Muscle of leg (tissue), 11 donors: ENCODE results near the gene SHISA4. TPM values are rescaled to one million over a fixed set of nuclear protein-coding genes. Genes with fewer than 3 reads are reported as not detected.
"Not testable (repeated sequence)": the region's sequence is repeated elsewhere in the genome, so short reads cannot be mapped to it uniquely, and the experiment has no call there.

ENCODE experiments used
- DNase-seq: peaks from one replicate; pipeline ENCODE4 v3.0.0; 2013
- H3K27ac ChIP-seq: one replicate; pipeline ENCODE4 v1.5.1; 2013; ENCODE audit warnings: mild to moderate bottlenecking, low read length, control low read depth
- H3K27me3 ChIP-seq: one replicate; pipeline ENCODE4 v1.6.1; 2013; ENCODE audit warnings: low read length; ENCODE audit not compliant: control insufficient read depth, insufficient read depth
- H3K36me3 ChIP-seq: one replicate; pipeline ENCODE4 v1.6.1; 2013; ENCODE audit warnings: low read length; ENCODE audit not compliant: control insufficient read depth, insufficient read depth
- H3K4me1 ChIP-seq: one replicate; pipeline ENCODE4 v1.6.1; 2013; ENCODE audit warnings: low read length; ENCODE audit not compliant: control insufficient read depth, insufficient read depth
- H3K4me3 ChIP-seq: one replicate; pipeline ENCODE4 v1.5.1; 2013; ENCODE audit warnings: low read length, control low read depth
- H3K9me3 ChIP-seq: replicated peaks from 2 replicates; pipeline ENCODE4 v1.6.1; 2013; ENCODE audit warnings: low read depth, low read length; ENCODE audit not compliant: control insufficient read depth
- WGBS: methylation state at CpG from one replicate; pipeline ENCODE4 v1.1.5; 2013; ENCODE audit warnings: missing lambda C conversion rate; ENCODE audit not compliant: insufficient coverage; 5-methylcytosine and 5-hydroxymethylcytosine counted together
- polyA plus RNA-seq, 8 donors: library from polyadenylated mRNA; unstranded; fragments of 120-200 nt; gene quantifications; one replicate each; pipeline versions ENCODE4 v1.2.1 to v1.2.3, GENCODE V29; 2013; ENCODE audit warnings: inconsistent platforms in 1 of 8, low replicate concordance in 1 of 8; ENCODE audit not compliant: insufficient read length in 8 of 8, insufficient read depth in 1 of 8
- total RNA-seq: library from RNA; stranded (reverse); fragments of 120-200 nt; gene quantifications from one replicate; pipeline ENCODE4 v1.2.4, GENCODE V29; 2013

Gene SHISA4
- total and polyA plus RNA-seq, 9 donors = 41.5 to 91.9 (median 71.6) TPM

DNA sequence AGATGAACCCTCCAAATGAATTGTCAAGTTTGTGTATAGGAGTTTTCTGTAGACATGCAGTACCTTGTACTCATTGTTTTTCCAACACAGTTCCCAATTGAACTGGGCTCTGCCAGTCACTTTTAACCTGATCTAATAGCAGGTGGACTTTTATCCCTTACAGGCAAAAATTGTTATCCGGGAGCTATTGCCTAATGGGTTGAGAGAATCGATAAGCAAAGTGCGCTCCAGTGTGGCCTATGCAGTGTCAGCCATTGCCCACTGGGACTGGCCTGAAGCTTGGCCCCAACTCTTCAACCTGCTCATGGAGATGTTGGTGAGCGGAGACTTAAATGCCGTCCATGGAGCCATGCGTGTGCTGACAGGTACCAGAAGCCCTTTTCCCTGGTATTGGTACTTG, 40.5 kb upstream of the SHISA4 start:
- H3K27ac ChIP-seq = no peak overlapping the region
- WGBS = 93% methylated on average over 2 of the region's 6 CpGs
- H3K9me3 ChIP-seq = no peaks in the 10 kb centered on the region
- no peaks in the 10 kb centered on the region for H3K4me1 ChIP-seq
- H3K36me3 ChIP-seq = peaks cover 36% of the 10 kb centered on the region
- no peak for DNase-seq
- H3K27me3 ChIP-seq = no peaks in the 10 kb centered on the region
- no peak overlapping the region for H3K4me3 ChIP-seq

DNA sequence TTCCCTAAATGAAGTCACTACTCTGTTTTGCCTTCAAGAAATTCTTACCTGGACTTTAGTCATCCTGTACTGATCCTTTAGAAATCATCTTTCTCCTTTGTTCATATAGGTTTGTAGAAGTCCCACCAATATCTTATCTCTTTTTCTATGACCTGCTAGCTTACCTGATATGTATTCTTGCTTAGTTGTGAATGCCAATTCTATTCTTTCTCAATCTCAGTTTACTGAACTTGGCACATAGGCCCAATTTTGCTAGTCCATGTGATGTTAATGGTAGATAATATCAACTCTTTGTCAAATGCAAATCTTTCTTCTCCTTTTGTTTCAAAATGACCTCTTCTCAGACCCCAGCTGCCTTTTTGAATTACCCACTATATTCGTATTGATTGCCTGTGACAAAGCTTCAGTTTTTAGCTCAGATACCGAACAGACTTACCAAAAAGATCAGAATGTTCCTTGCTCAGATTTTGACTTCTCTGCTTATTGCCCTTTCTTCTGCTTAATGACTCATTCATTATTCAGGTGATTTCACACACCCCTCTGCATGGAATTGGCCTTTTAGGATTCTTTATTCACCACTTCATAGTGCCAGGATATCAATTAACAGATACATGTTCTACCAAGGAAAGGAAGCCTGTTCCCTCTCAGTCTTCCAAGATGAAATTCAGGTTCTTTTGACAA, 39.2 kb upstream of the SHISA4 start:
- Histone ChIP-seq H3K4me3 (no peak overlapping the region), H3K27me3 (no peaks in the 10 kb centered on the region), H3K9me3 (no peaks in the 10 kb centered on the region), H3K36me3 (peaks cover 48% of the 10 kb centered on the region), H3K4me1 (no peaks in the 10 kb centered on the region), H3K27ac (peak overlapping the region; percentile 72)
- 75% methylated on average over 2 of the region's 2 CpGs for WGBS
- DNase-seq = no peak

DNA sequence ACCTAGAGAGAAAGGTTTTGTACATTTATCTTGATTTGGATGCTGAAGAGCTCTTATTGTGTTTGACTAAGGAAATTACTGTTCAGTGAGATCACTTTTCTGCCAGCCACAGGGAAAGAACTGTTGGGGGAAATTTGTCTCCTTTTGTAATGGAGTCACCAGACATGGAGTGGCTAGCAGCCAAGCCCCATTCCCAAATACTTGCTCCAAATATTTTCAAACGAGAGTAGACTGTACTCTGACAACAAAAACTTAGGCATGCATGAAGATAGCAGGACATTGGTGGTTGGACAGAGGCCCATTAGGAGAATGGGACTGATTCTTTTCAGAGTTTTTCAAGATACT, 38.7 kb upstream of the SHISA4 start:
- no CpG with 5 or more reads among the region's 1 CpG for WGBS

DNA sequence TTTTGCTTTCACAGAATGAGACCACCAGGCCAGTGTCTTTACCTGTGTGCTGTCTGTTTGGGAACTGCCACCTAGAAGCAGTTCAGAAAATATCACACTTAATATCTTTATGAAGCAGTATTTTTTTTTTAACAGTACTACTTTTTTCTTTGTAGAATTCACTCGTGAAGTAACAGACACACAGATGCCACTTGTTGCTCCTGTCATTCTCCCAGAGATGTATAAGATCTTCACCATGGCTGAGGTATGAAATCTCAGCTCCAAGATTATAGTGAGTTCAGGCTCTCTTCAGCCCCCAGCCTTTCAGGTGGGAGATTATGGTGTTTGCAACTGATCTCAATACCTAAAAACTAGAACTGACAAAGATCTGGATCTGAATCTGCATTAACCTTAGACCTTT, 36.7 kb upstream of the SHISA4 start:
- peaks cover 63% of the 10 kb centered on the region for H3K36me3 ChIP-seq
- H3K4me1 ChIP-seq = no peaks in the 10 kb centered on the region
- H3K4me3 ChIP-seq = no peak overlapping the region
- no peak for DNase-seq
- H3K27ac ChIP-seq = no peak overlapping the region
- no peaks in the 10 kb centered on the region for H3K9me3 ChIP-seq
- WGBS = no CpG with 5 or more reads among the region's 1 CpG
- H3K27me3 ChIP-seq = no peaks in the 10 kb centered on the region

More for the DNA sequence above, 38.7 kb upstream of the SHISA4 start:
- Histone ChIP-seq H3K27me3 (no peaks in the 10 kb centered on the region), H3K9me3 (no peaks in the 10 kb centered on the region), H3K27ac (peak overlapping the region; percentile 72), H3K36me3 (peaks cover 51% of the 10 kb centered on the region), H3K4me3 (no peak overlapping the region), H3K4me1 (no peaks in the 10 kb centered on the region)
- DNase-seq = peak; percentile 72

DNA sequence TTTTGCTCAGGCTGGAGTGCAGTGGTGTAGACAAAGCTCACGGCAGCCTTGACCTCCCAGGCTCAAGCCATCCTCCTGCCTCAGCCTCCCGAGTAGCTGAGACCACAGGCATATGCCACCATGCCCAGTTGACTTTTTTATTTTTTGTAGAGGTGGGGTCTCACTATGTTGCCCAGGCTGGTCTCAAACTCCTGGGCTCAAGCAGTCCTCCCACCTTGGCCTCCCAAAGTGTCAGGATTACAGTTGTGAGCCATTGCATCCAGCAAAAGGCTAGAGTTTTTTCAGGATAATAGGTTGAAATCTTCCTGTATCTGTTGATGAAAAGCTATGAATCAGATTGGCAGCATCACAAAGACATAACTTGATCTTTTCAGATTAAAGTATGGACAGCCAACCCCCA, 32.0 kb upstream of the SHISA4 start:
- H3K4me1 ChIP-seq, H3K27ac ChIP-seq, H3K9me3 ChIP-seq, H3K27me3 ChIP-seq, H3K4me3 ChIP-seq, DNase-seq: not testable (repeated sequence)
- peaks cover 73% of the 10 kb centered on the region for H3K36me3 ChIP-seq
- no CpG with 5 or more reads among the region's 2 CpGs for WGBS

DNA sequence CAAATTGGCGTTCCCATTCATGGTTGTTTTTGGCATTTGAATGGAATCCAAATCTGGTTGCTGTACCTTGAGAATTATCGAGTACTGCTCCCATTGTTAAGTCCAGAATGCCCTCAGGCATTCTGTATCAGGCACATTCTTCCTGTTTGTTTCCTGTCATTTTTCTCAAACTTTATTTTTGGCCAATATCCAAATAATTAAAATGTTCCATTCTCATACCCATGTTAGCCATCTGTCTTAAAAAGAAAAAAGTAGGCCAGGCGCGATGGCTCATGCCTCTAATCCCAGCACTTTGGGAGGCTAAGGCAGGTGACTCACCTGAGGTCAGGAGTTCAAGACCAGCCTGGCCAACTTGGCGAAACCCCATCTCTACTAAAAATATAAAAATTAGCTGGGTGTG, 29.3 kb upstream of the SHISA4 start:
- peaks cover 59% of the 10 kb centered on the region for H3K36me3 ChIP-seq
- no peaks in the 10 kb centered on the region for H3K27me3 ChIP-seq
- H3K27ac ChIP-seq = no peak overlapping the region
- WGBS = 90% methylated on average over 2 of the region's 5 CpGs
- H3K4me3 ChIP-seq = no peak overlapping the region
- no peak for DNase-seq
- no peaks in the 10 kb centered on the region for H3K9me3 ChIP-seq
- H3K4me1 ChIP-seq = no peaks in the 10 kb centered on the region

DNA sequence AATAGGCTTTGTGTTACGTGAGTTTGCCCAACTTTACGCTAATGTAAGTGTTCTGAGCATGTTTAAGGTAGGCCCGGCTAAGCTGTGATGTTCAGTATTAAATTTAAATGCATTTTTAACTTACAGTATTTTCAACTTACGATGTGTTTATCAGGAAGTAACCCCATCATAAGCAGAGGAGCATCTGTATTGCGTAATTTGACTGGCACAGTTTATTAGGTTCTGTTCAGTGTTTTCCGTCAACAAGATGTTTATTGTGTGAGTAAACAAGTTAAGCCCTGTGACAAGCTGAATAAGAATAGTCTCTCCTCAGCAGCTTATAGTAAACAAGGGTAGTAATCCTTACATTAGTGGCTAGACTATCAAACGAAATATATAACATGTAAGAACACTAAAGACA, 27.2 kb upstream of the SHISA4 start:
- peaks cover 55% of the 10 kb centered on the region for H3K36me3 ChIP-seq
- no peak overlapping the region for H3K27ac ChIP-seq
- DNase-seq = no peak
- no peaks in the 10 kb centered on the region for H3K9me3 ChIP-seq
- H3K4me3 ChIP-seq = no peak overlapping the region
- no peaks in the 10 kb centered on the region for H3K27me3 ChIP-seq
- H3K4me1 ChIP-seq = no peaks in the 10 kb centered on the region
- WGBS = 100% methylated on average over 1 of the region's 7 CpGs

DNA sequence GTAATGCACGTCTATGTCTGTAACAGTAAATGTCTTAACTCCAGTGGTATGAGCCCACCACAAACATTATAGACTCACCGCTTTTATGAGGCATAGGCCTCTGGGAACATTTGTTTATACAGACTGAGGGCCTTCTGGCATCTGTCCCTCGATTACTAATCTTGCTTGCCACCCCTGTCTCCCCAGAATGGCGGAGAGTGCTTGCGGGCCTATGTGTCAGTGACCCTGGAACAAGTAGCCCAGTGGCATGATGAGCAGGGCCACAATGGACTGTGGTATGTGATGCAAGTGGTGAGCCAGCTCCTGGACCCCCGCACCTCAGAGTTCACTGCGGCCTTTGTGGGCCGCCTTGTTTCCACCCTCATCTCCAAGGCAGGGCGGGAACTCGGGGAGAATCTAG, 18.3 kb upstream of the SHISA4 start:
- H3K27ac ChIP-seq = no peak overlapping the region
- 100% methylated on average over 1 of the region's 10 CpGs for WGBS
- DNase-seq = no peak
- peaks cover 70% of the 10 kb centered on the region for H3K36me3 ChIP-seq
- no peaks in the 10 kb centered on the region for H3K27me3 ChIP-seq
- no peaks in the 10 kb centered on the region for H3K4me1 ChIP-seq
- H3K4me3 ChIP-seq = no peak overlapping the region
- H3K9me3 ChIP-seq = no peaks in the 10 kb centered on the region

DNA sequence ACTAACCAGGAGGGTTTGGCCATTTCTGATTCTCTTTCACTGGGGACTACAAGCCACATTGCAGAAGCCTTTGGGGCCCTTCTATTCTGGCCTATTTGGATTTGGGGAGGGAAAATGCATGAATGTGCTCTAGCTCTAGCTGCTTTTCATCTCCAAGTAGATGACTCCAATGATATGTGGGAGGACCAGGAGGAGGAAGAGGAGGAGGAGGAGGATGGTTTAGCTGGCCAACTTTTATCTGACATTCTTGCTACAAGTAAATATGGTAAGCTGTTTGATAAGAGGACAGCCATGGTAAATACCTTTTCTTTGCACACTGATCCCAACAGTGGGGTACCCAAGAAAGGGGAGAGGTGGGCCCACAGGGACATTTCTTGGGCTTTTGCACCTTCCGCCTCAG, 14.0 kb upstream of the SHISA4 start:
- no peaks in the 10 kb centered on the region for H3K9me3 ChIP-seq
- no peaks in the 10 kb centered on the region for H3K27me3 ChIP-seq
- no peak overlapping the region for H3K4me3 ChIP-seq
- H3K36me3 ChIP-seq = peaks cover 62% of the 10 kb centered on the region
- no peak for DNase-seq
- no CpG with 5 or more reads among the region's 1 CpG for WGBS
- no peak overlapping the region for H3K27ac ChIP-seq
- peaks cover 10% of the 10 kb centered on the region for H3K4me1 ChIP-seq

DNA sequence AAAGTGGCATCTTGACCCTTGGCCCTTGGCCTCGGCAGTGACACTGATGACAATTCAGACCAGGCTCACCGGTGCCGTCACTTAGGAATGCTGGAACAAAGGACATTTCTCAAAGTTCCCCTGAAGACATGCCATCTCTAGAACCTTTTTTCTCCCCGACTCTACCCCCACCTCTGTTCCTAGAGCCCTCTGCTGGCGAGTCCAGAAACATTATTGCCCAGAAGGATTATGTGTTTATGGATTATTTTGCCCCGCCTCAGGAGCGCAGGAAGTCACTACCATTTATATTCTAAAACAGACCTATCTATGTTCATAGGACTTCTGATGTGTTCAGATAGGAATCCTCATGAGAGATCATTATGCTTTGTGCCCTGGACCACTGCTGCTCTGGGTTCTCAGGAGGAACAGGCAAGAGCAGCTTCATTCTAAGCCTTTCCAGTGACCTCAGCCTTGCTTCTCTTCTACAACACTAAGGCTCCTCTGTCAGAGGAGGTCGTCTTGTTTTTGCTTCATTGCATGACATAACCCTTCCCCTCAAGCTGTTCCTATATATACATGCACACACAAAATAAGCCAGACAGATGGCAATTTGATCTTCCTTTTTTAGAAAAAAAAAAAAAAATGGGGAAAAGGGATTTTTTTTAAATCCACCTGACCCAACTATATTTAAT, 12.4 kb upstream of the SHISA4 start:
- no peak overlapping the region for H3K4me3 ChIP-seq
- no peaks in the 10 kb centered on the region for H3K9me3 ChIP-seq
- no peak for DNase-seq
- peaks cover 10% of the 10 kb centered on the region for H3K4me1 ChIP-seq
- H3K27me3 ChIP-seq = no peaks in the 10 kb centered on the region
- WGBS = 71% methylated on average over 3 of the region's 8 CpGs
- H3K36me3 ChIP-seq = peaks cover 48% of the 10 kb centered on the region
- no peak overlapping the region for H3K27ac ChIP-seq
